ENCODE data around the gene TRAF4.
"Not testable (repeated sequence)": the region's sequence is repeated elsewhere in the genome, so short reads cannot be mapped to it uniquely, and the experiment has no call there.

Gene TRAF4

GRCh38 chr17:28777178-28777577 lies 33.4 kb downstream of the TRAF4 start:
- no peak for DNase-seq (ENCODE audit: low read depth in 4 of 4, low spot score in 1 of 4)

GRCh38 chr17:28779601-28780000 lies 35.8 kb downstream of the TRAF4 start:
- DNase-seq (ENCODE audit: low read depth in 4 of 4, low spot score in 1 of 4): not testable (repeated sequence)

GRCh38 chr17:28783161-28783560 lies 39.4 kb downstream of the TRAF4 start:
- no peak for DNase-seq (ENCODE audit: low read depth in 4 of 4, low spot score in 1 of 4)

GRCh38 chr17:28788100-28788499 lies 44.3 kb downstream of the TRAF4 start:
- no peak for DNase-seq (ENCODE audit: low read depth in 4 of 4, low spot score in 1 of 4)

GRCh38 chr17:28792877-28793661 lies 49.3 kb downstream of the TRAF4 start:
- no peak for DNase-seq (ENCODE audit: low read depth in 4 of 4, low spot score in 1 of 4)

GRCh38 chr17:28794846-28795441 lies 51.1 kb downstream of the TRAF4 start:
- not testable (repeated sequence) for DNase-seq (ENCODE audit: low read depth in 4 of 4, low spot score in 1 of 4)

GRCh38 chr17:28796062-28796461 lies 52.3 kb downstream of the TRAF4 start:
- no peak for DNase-seq (ENCODE audit: low read depth in 4 of 4, low spot score in 1 of 4)
